LoVo (cell line): ENCODE data around the gene HSP90B1.

Experiments used
- DNase-seq: peaks from one replicate; pipeline ENCODE4 v3.0.0-alpha.2; 2016; ENCODE audit warnings: low spot score

Gene HSP90B1

GRCh38 chr12:103929784-103930033 is 501 bp upstream of the HSP90B1 start:
- no peak for DNase-seq

- no peak for DNase-seq
Observed at GRCh38 chr12:103930787-103931735, 851 bp downstream of the HSP90B1 start.

- no peak for DNase-seq
Observed at GRCh38 chr12:103933237-103933636, 3.0 kb downstream of the HSP90B1 start.

GRCh38 chr12:103936679-103937078 is 6.5 kb downstream of the HSP90B1 start:
- no peak for DNase-seq

- no peak for DNase-seq
Observed at GRCh38 chr12:103944964-103945363, 14.8 kb downstream of the HSP90B1 start.

- DNase-seq, result no peak
Observed at GRCh38 chr12:103947871-103948555, 17.8 kb downstream of the HSP90B1 start.

GRCh38 chr12:103948746-103949406 is 18.7 kb downstream of the HSP90B1 start:
- no peak for DNase-seq

- DNase-seq, result no peak
Observed at GRCh38 chr12:103952497-103952896, 22.3 kb downstream of the HSP90B1 start.

- DNase-seq, result peak; percentile 30
Observed at GRCh38 chr12:103955811-103956508, 25.8 kb downstream of the HSP90B1 start.

GRCh38 chr12:103956509-103957027 is 26.4 kb downstream of the HSP90B1 start:
- DNase-seq, result peak; percentile 47

GRCh38 chr12:103957865-103958388 is 27.7 kb downstream of the HSP90B1 start:
- no peak for DNase-seq

GRCh38 chr12:103958621-103959020 is 28.4 kb downstream of the HSP90B1 start:
- no peak for DNase-seq

GRCh38 chr12:103960616-103961227 is 30.5 kb downstream of the HSP90B1 start:
- DNase-seq, result no peak

- no peak for DNase-seq
Observed at GRCh38 chr12:103962493-103962892, 32.3 kb downstream of the HSP90B1 start.

GRCh38 chr12:103964805-103965204 is 34.6 kb downstream of the HSP90B1 start:
- no peak for DNase-seq

GRCh38 chr12:103965255-103965589 is 35.0 kb downstream of the HSP90B1 start:
- no peak for DNase-seq

- DNase-seq, result peak; percentile 100
Observed at GRCh38 chr12:103965590-103966504, 35.6 kb downstream of the HSP90B1 start, which contains the start of gene TDG. TDG (plus strand) TSS chr12:103965872; CDS start chr12:103966038, 166 bp downstream.

- DNase-seq, result no peak
Observed at GRCh38 chr12:103966736-103967135, 36.5 kb downstream of the HSP90B1 start.

- no peak for DNase-seq
Observed at GRCh38 chr12:103969391-103969790, 39.2 kb downstream of the HSP90B1 start.

GRCh38 chr12:103973909-103974308 is 43.7 kb downstream of the HSP90B1 start:
- DNase-seq, result no peak
